Common myeloid progenitor, CD34-positive (primary cell): Measurements from ENCODE around the gene ITPR3.

Source experiments
- CTCF ChIA-PET: fragments of 350-600 bp; sonication (Branson Sonifier 250); formaldehyde crosslinking; loops from one replicate; lab custom pipeline; 2021; ENCODE audit warnings: antibody characterized with exemption; lab: Charles Lee
- POLR2A ChIA-PET: fragments of 350-600 bp; sonication (Branson Sonifier 250); formaldehyde crosslinking; loops from one replicate; lab custom pipeline; 2021; ENCODE audit warnings: antibody characterized with exemption; lab: Charles Lee
- DNase-seq, 3 donors: peaks; one replicate each; pipeline versions ENCODE4 v3.0.0 to v3.0.0-alpha.2; 2013
- H3K27ac ChIP-seq, 2 experiments: 1 replicate in 1 of 2; 2 replicates in 1 of 2; pipeline ENCODE4 v1.7.0; 2013; ENCODE audit warnings: inconsistent platforms in 2 of 2, low read length in 2 of 2, mild to moderate bottlenecking in 2 of 2, low read depth in 1 of 2, moderate library complexity in 1 of 2; ENCODE audit not compliant: severe bottlenecking in 2 of 2, insufficient read depth in 1 of 2, poor library complexity in 1 of 2
- H3K27me3 ChIP-seq, 5 experiments: replicated peaks in 2 of 5; 1 replicate in 3 of 5; 2 replicates in 2 of 5; pipeline versions ENCODE4 v1.6.1 to v1.7.0; 2013; ENCODE audit warnings: low read length in 4 of 5, mild to moderate bottlenecking in 2 of 5, moderate library complexity in 2 of 5, inconsistent platforms in 1 of 5; ENCODE audit not compliant: insufficient read depth in 5 of 5, control insufficient read depth in 4 of 5
- H3K36me3 ChIP-seq, 4 experiments: 1 replicate in 2 of 4; 2 replicates in 2 of 4; pipeline versions ENCODE4 v1.6.1 to v1.7.0; 2013; ENCODE audit warnings: low read length in 3 of 4, control low read depth in 1 of 4, mild to moderate bottlenecking in 1 of 4; ENCODE audit not compliant: control insufficient read depth in 4 of 4, insufficient read depth in 4 of 4
- H3K4me1 ChIP-seq, 4 experiments: 1 replicate in 3 of 4; 2 replicates in 1 of 4; pipeline versions ENCODE4 v1.6.1 to v1.7.1; 2013; ENCODE audit warnings: low read length in 3 of 4, mild to moderate bottlenecking in 3 of 4, control low read depth in 1 of 4, inconsistent platforms in 1 of 4, moderate library complexity in 1 of 4; ENCODE audit not compliant: control insufficient read depth in 4 of 4, insufficient read depth in 4 of 4; ENCODE audit errors: control extremely low read depth in 1 of 4
- H3K4me3 ChIP-seq, 7 experiments: 1 replicate in 4 of 7; 2 replicates in 3 of 7; pipeline versions ENCODE4 v1.5.1 to v1.7.0; 2013; ENCODE audit warnings: mild to moderate bottlenecking in 7 of 7, low read length in 6 of 7, moderate library complexity in 6 of 7, inconsistent platforms in 2 of 7, low read depth in 2 of 7, control low read depth in 1 of 7; ENCODE audit not compliant: insufficient read depth in 4 of 7, control insufficient read depth in 1 of 7; ENCODE audit errors: extremely low read depth in 1 of 7
- H3K9me3 ChIP-seq, 5 experiments: 1 replicate in 4 of 5; 2 replicates in 1 of 5; pipeline versions ENCODE4 v1.6.1 to v1.7.1; 2013; ENCODE audit warnings: low read length in 4 of 5, mild to moderate bottlenecking in 2 of 5, inconsistent platforms in 1 of 5, low read depth in 1 of 5, moderate library complexity in 1 of 5; ENCODE audit not compliant: control insufficient read depth in 4 of 5, insufficient read depth in 2 of 5; ENCODE audit errors: control extremely low read depth in 1 of 5
- WGBS: methylation state at CpG from one replicate; pipeline ENCODE4 v1.1.5; 2013; ENCODE audit not compliant: insufficient coverage; 5-methylcytosine and 5-hydroxymethylcytosine counted together

ITPR3 gene

DNA sequence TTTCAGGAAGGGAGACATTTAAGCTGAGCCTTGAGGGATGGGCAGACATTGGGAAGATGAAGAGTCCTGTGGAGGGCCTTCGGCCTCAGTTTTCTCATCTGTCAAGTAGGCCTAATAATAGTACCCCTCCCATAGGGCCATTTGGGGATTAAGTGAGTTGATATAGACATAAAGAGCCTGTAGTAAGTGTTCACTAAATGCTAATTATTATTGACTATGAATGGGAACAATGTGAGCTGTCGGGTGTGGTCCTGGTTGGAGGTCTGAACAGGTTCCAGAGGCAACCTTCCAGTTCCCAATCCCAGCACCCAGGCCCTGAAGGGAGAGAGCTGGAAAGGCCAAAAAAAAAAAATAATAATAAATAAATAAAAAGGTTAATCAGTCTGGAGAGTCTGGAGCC is 14.5 kb upstream of the ITPR3 start:
- POLR2A ChIA-PET, result no interaction called here
- no peak overlapping the region for H3K27ac ChIP-seq
- no peaks in the 10 kb centered on the region for H3K36me3 ChIP-seq
- DNase-seq, result no peak
- no peaks in the 10 kb centered on the region for H3K27me3 ChIP-seq
- H3K4me1 ChIP-seq, result peaks cover 0 to 6% (median 1%) of the 10 kb centered on the region in 4 experiments
- no CpG with 5 or more reads among the region's 2 CpGs for WGBS
- CTCF ChIA-PET, result interaction anchor here (0.7 to 3.2 kb wide), 8 partner anchors 9 to 94 kb away, joined by 3 to 14 read pairs (median 5); partner anchors contain the start of gene ITPR3
- no peak overlapping the region for H3K4me3 ChIP-seq
- H3K9me3 ChIP-seq, result peaks cover 0 to under 1% (median 0%) of the 10 kb centered on the region in 5 experiments

GRCh38 chr6:33607126-33607783 is 13.9 kb upstream of the ITPR3 start:
- DNase-seq, result no peak
- peaks cover 0 to 6% (median 0%) of the 10 kb centered on the region in 5 experiments for H3K9me3 ChIP-seq
- ChIA-PET CTCF (interaction anchor here (0.6 to 3.2 kb wide), 12 partner anchors 9 to 94 kb away, joined by 3 to 14 read pairs (median 4); partner anchors contain the start of genes BAK1 and ITPR3), POLR2A (no interaction called here)
- no peaks in the 10 kb centered on the region for H3K36me3 ChIP-seq
- 96% methylated on average over 5 of the region's 8 CpGs for WGBS
- H3K4me1 ChIP-seq, result peaks cover 0 to 6% (median 1%) of the 10 kb centered on the region in 4 experiments
- no peak overlapping the region for H3K27ac ChIP-seq
- no peak overlapping the region for H3K4me3 ChIP-seq
- H3K27me3 ChIP-seq, result no peaks in the 10 kb centered on the region

DNA sequence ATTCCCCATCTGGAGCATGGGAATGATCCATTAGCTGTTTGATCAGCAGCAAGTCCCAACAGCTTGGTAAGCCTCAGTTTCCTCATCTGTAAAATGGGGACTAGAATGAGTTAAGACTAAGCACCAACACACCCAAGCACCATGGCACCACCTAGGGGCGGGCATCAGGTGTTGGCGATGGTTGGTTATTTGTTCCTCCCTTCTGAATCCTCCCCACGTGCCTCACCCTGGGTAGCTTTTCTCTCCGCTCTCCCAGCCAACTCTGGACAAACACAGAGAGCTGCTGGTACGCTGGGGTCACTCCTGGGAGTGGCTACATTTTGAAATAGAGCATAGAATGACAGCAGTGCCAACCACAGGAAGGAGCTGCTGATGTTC is 13.3 kb upstream of the ITPR3 start:
- Histone ChIP-seq H3K4me1 (peaks cover 0 to 6% (median 1%) of the 10 kb centered on the region in 4 experiments), H3K27ac (no peak overlapping the region), H3K27me3 (no peaks in the 10 kb centered on the region), H3K36me3 (no peaks in the 10 kb centered on the region), H3K4me3 (no peak overlapping the region), H3K9me3 (peaks cover 0 to 7% (median 0%) of the 10 kb centered on the region in 5 experiments)
- peak in 2 of 3 donors; percentile 42 to 44 for DNase-seq
- POLR2A ChIA-PET, result no interaction called here
- 94% methylated on average over 3 of the region's 5 CpGs for WGBS
- CTCF ChIA-PET, result interaction anchor here (1.0 to 3.2 kb wide), 10 partner anchors 8 to 93 kb away, joined by 3 to 14 read pairs (median 4); partner anchors contain the start of gene ITPR3

DNA sequence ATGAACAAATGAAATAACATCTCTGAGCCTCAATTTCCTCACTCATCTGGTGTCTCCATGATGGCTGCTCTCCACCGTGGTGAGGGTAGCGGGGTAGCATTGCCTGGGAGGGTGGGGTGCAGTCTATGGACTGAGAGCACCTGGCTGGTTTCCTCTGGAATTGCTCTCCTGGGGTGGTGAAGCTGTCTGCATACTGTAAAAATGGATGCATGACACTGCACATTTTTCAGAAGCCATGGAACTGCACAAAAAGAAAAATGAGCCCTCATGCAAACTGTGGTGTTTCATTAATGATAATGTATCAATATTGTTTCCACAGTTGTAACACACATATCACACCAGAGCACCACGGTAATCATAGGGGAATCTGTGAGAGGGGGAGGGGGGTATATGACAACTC is 12.1 kb upstream of the ITPR3 start:
- WGBS, result no CpG with 5 or more reads among the region's 3 CpGs
- POLR2A ChIA-PET, result no interaction called here
- CTCF ChIA-PET, result interaction anchor here (1.9 kb wide), 1 partner anchor 22 kb away, joined by 11 read pairs; no protein-coding TSS in a partner anchor
- H3K4me3 ChIP-seq, result no peak overlapping the region
- H3K36me3 ChIP-seq, result no peaks in the 10 kb centered on the region
- H3K4me1 ChIP-seq, result peaks cover 0 to 6% (median 1%) of the 10 kb centered on the region in 4 experiments
- H3K27ac ChIP-seq, result no peak overlapping the region
- H3K9me3 ChIP-seq, result peaks cover 0 to 7% (median 0%) of the 10 kb centered on the region in 5 experiments
- H3K27me3 ChIP-seq, result no peaks in the 10 kb centered on the region
- no peak for DNase-seq

DNA sequence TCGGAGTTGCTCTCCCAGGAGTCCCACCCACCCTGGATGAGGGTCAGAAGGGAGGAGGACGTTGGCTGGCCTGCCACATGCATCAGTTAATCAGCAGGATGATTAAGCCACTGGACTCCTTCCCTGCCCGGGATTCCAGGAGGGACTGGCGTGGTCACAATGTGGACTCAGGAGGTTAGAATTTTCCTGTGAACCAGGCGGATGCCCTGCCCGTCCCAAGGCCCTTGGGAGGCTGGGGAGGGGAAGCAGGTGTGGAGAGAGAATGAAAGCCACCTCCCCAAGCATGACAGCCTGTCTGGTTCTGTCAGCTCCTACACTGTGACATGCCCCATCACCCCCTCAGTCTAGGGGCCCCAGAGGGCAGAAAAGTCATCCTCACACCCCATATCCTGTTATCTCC is 11.6 kb upstream of the ITPR3 start:
- H3K4me1 ChIP-seq, result peaks cover 0 to 6% (median 1%) of the 10 kb centered on the region in 4 experiments
- 100% methylated on average over 2 of the region's 6 CpGs for WGBS
- no peak overlapping the region for H3K27ac ChIP-seq
- H3K27me3 ChIP-seq, result no peaks in the 10 kb centered on the region
- ChIA-PET CTCF (no interaction called here), POLR2A (no interaction called here)
- H3K36me3 ChIP-seq, result no peaks in the 10 kb centered on the region
- H3K9me3 ChIP-seq, result peaks cover 0 to 7% (median 0%) of the 10 kb centered on the region in 5 experiments
- no peak overlapping the region for H3K4me3 ChIP-seq
- DNase-seq, result no peak

- 88% methylated on average over 4 of the region's 4 CpGs for WGBS
- Histone ChIP-seq H3K4me1 (peaks cover 0 to 6% (median 1%) of the 10 kb centered on the region in 4 experiments), H3K36me3 (no peaks in the 10 kb centered on the region), H3K9me3 (peaks cover 0 to 7% (median 0%) of the 10 kb centered on the region in 5 experiments), H3K27me3 (no peaks in the 10 kb centered on the region), H3K27ac (no peak overlapping the region), H3K4me3 (no peak overlapping the region)
- DNase-seq, result no peak
- ChIA-PET POLR2A (no interaction called here), CTCF (no interaction called here)
Measured at GRCh38 chr6:33610067-33610466, 11.1 kb upstream of the ITPR3 start.
